Cardiac fibroblast (primary cell): Measurements from ENCODE around the gene SRGAP3.
A peak's percentile ranks its signal among the peaks of the same experiment; 100 is the strongest.
"Not testable (repeated sequence)": the region's sequence is repeated elsewhere in the genome, so short reads cannot be mapped to it uniquely, and the experiment has no call there.

Experiments used
- DNase-seq, 2 donors: peaks; one replicate each; pipeline versions ENCODE4 v3.0.0 to v3.0.0-alpha.2; 2010; ENCODE audit warnings: low read depth in 2 of 2
- H3K4me3 ChIP-seq, 2 donors: replicated peaks in 1 of 2; 1 replicate in 1 of 2; 2 replicates in 1 of 2; pipeline ENCODE4 v1.5.1; 2011; ENCODE audit warnings: low read depth in 2 of 2, low read length in 2 of 2, mild to moderate bottlenecking in 2 of 2, moderate library complexity in 1 of 2
- CTCF ChIP-seq: IDR thresholded peaks from one replicate; pipeline ENCODE4 v1.5.1; 2011; ENCODE audit warnings: low read depth, mild to moderate bottlenecking, low read length, inconsistent platforms

The SRGAP3 gene

GRCh38 chr3:9087831-9088413 lies 161.5 kb downstream of the SRGAP3 start:
- no peak for TF ChIP-seq CTCF
- H3K4me3 ChIP-seq = no peak overlapping the region
- no peak for DNase-seq

GRCh38 chr3:9085428-9085827 lies 164.0 kb downstream of the SRGAP3 start:
- DNase-seq, H3K4me3 ChIP-seq: not testable (repeated sequence)

GRCh38 chr3:9081184-9081818 lies 168.1 kb downstream of the SRGAP3 start:
- TF ChIP-seq CTCF = no peak
- no peak for DNase-seq
- H3K4me3 ChIP-seq = no peak overlapping the region

- H3K4me3 ChIP-seq = no peak overlapping the region
- peak in 1 of 2 donors; percentile 9 for DNase-seq
- no peak for TF ChIP-seq CTCF
Observed at GRCh38 chr3:9080163-9080562, 169.3 kb downstream of the SRGAP3 start.

- no peak overlapping the region for H3K4me3 ChIP-seq
- DNase-seq = no peak
- TF ChIP-seq CTCF = no peak
Observed at GRCh38 chr3:9079676-9080075, 169.8 kb downstream of the SRGAP3 start.

- no peak for TF ChIP-seq CTCF
- DNase-seq = no peak
- no peak overlapping the region for H3K4me3 ChIP-seq
Observed at GRCh38 chr3:9078561-9079240, 170.7 kb downstream of the SRGAP3 start.

- H3K4me3 ChIP-seq = no peak overlapping the region
- no peak for TF ChIP-seq CTCF
- no peak for DNase-seq
Observed at GRCh38 chr3:9077029-9077428, 172.4 kb downstream of the SRGAP3 start.
